Ovary (tissue), 9 donors: ENCODE results near the gene ATAD3B. TPM values are rescaled to one million over a fixed set of nuclear protein-coding genes. Genes with fewer than 3 reads are reported as not detected.

ENCODE experiments used
- polyA plus RNA-seq, 2 donors: library from polyadenylated mRNA; stranded (reverse); fragments of 200-250 nt in 1 of 2; fragments of 350-450 nt in 1 of 2; fragmentation: Illumina TruSeq in 1 of 2; extraction: RNeasy Lipid Tissue Mini Kit (QIAGEN cat#74804) in 1 of 2; gene quantifications; one replicate each; pipeline ENCODE4 v1.2.3, GENCODE V29; 2013 to 2014
- total RNA-seq, 7 donors: library from RNA; depleted of rRNA in 2 of 7; stranded (reverse); fragments of >200 nt in 2 of 7; fragmentation: NEBNext Ultra II Directional in 3 of 7; extraction: Animal tissue kit (Norgen Biotek cat#: 25700) in 3 of 7; gene quantifications; one replicate each; pipeline versions ENCODE4 v1.1.0 to v1.2.4, GENCODE V29; 2016 to 2023
- donor health status: DM: no; HTN: no; CAD: no; lungs with moderate emphysema.
- donor health status: DM: no; HTN: no; CAD: no.
- donor health status: Bipolar disorder and iron deficiency.
- donor health status: DM: yes; HTN: yes; CAD: no.
- donor health status: DM: no; HTN: no; CAD: no.
- donor health status: DM: yes; HTN: yes; CAD: no.

Gene ATAD3B
- total and polyA plus RNA-seq, 9 donors: 1.0 to 26.5 (median 19.1) TPM

Other genes with a start within 250 kb of the ATAD3B start
- 100 to 1,000 TPM in 4 of 7 donors, 10 to 100 TPM in 3; 57.1 to 145 (median 116) TPM for gene SDF4, start 239.8 kb upstream of the ATAD3B start, total RNA-seq
- gene SDF4, start 239.8 kb upstream of the ATAD3B start, polyA plus RNA-seq: 100 to 1,000 TPM in 1 of 2 donors, 10 to 100 TPM in 1; 32.5 to 128 TPM
- 10 to 100 TPM; 13.0 to 21.9 (median 18.0) TPM for gene B3GALT6, start 239.5 kb upstream of the ATAD3B start, total RNA-seq
- gene B3GALT6, start 239.5 kb upstream of the ATAD3B start, polyA plus RNA-seq: 1 to 10 TPM; 7.0 to 9.4 TPM
- 1 to 10 TPM in 5 of 7 donors, under 1 TPM in 2; 0.92 to 4.8 (median 1.5) TPM for gene C1QTNF12, start 225.0 kb upstream of the ATAD3B start, total RNA-seq
- gene C1QTNF12, start 225.0 kb upstream of the ATAD3B start, polyA plus RNA-seq: 1 to 10 TPM in 1 of 2 donors, not detected in 1; 1.2 TPM
- 10 to 100 TPM; 35.8 to 55.6 (median 49.3) TPM for gene UBE2J2, start 197.9 kb upstream of the ATAD3B start, total RNA-seq
- 10 to 100 TPM; 36.0 to 40.4 TPM for gene UBE2J2, start 197.9 kb upstream of the ATAD3B start, polyA plus RNA-seq
- 10 to 100 TPM in 1 of 7 donors, 1 to 10 TPM in 6; 6.3 to 10.2 (median 9.1) TPM for gene SCNN1D, start 191.3 kb upstream of the ATAD3B start, total RNA-seq
- 1 to 10 TPM in 1 of 2 donors, under 1 TPM in 1; 0.27 to 7.9 TPM for gene SCNN1D, start 191.3 kb upstream of the ATAD3B start, polyA plus RNA-seq
- gene ACAP3, start 163.8 kb upstream of the ATAD3B start, total RNA-seq: 10 to 100 TPM; 23.1 to 62.4 (median 46.4) TPM
- gene ACAP3, start 163.8 kb upstream of the ATAD3B start, polyA plus RNA-seq: 10 to 100 TPM in 1 of 2 donors, 1 to 10 TPM in 1; 3.5 to 33.4 TPM
- gene PUSL1, start 163.2 kb upstream of the ATAD3B start, total RNA-seq: 10 to 100 TPM; 12.5 to 27.6 (median 21.7) TPM
- gene PUSL1, start 163.2 kb upstream of the ATAD3B start, polyA plus RNA-seq: 10 to 100 TPM in 1 of 2 donors, under 1 TPM in 1; 0.18 to 14.7 TPM
- 100 to 1,000 TPM; 102 to 135 (median 109) TPM for gene INTS11, start 147.1 kb upstream of the ATAD3B start, total RNA-seq
- 100 to 1,000 TPM in 1 of 2 donors, 10 to 100 TPM in 1; 72.6 to 119 TPM for gene INTS11, start 147.1 kb upstream of the ATAD3B start, polyA plus RNA-seq
- gene CPTP, start 147.0 kb upstream of the ATAD3B start, total RNA-seq: 10 to 100 TPM; 13.8 to 21.0 (median 14.8) TPM
- 10 to 100 TPM in 1 of 2 donors, 1 to 10 TPM in 1; 2.4 to 18.3 TPM for gene CPTP, start 147.0 kb upstream of the ATAD3B start, polyA plus RNA-seq
- gene TAS1R3, start 140.5 kb upstream of the ATAD3B start, total RNA-seq: under 1 TPM in 6 of 7 donors, not detected in 1; 0.07 to 0.40 (median 0.23) TPM
- gene TAS1R3, start 140.5 kb upstream of the ATAD3B start, polyA plus RNA-seq: under 1 TPM in 1 of 2 donors, not detected in 1; 0.24 TPM
- 10 to 100 TPM; 38.0 to 85.2 (median 64.9) TPM for gene DVL1, start 122.3 kb upstream of the ATAD3B start, total RNA-seq
- gene DVL1, start 122.3 kb upstream of the ATAD3B start, polyA plus RNA-seq: 10 to 100 TPM in 1 of 2 donors, 1 to 10 TPM in 1; 2.1 to 51.2 TPM
- 100 to 1,000 TPM in 5 of 7 donors, 10 to 100 TPM in 2; 63.8 to 206 (median 131) TPM for gene MXRA8, start 113.2 kb upstream of the ATAD3B start, total RNA-seq
- 100 to 1,000 TPM in 1 of 2 donors, 10 to 100 TPM in 1; 40.3 to 193 TPM for gene MXRA8, start 113.2 kb upstream of the ATAD3B start, polyA plus RNA-seq
- 10 to 100 TPM; 63.7 to 94.0 (median 73.2) TPM for gene AURKAIP1, start 96.6 kb upstream of the ATAD3B start, total RNA-seq
- gene AURKAIP1, start 96.6 kb upstream of the ATAD3B start, polyA plus RNA-seq: 10 to 100 TPM in 1 of 2 donors, 1 to 10 TPM in 1; 6.0 to 81.3 TPM
- gene CCNL2, start 72.4 kb upstream of the ATAD3B start, total RNA-seq: 100 to 1,000 TPM; 159 to 245 (median 196) TPM
- 100 to 1,000 TPM in 1 of 2 donors, 10 to 100 TPM in 1; 71.1 to 217 TPM for gene CCNL2, start 72.4 kb upstream of the ATAD3B start, polyA plus RNA-seq
- 100 to 1,000 TPM in 1 of 7 donors, 10 to 100 TPM in 6; 79.9 to 130 (median 93.1) TPM for gene MRPL20, start 64.5 kb upstream of the ATAD3B start, total RNA-seq
- 100 to 1,000 TPM; 113 to 120 TPM for gene MRPL20, start 64.5 kb upstream of the ATAD3B start, polyA plus RNA-seq
- 10 to 100 TPM in 5 of 7 donors, 1 to 10 TPM in 2; 4.5 to 48.8 (median 16.4) TPM for gene ANKRD65, start 50.5 kb upstream of the ATAD3B start, total RNA-seq
- gene ANKRD65, start 50.5 kb upstream of the ATAD3B start, polyA plus RNA-seq: 10 to 100 TPM in 1 of 2 donors, 1 to 10 TPM in 1; 5.0 to 13.3 TPM
- gene VWA1, start 36.1 kb upstream of the ATAD3B start, total RNA-seq: 10 to 100 TPM; 11.1 to 73.5 (median 44.9) TPM
- 10 to 100 TPM in 1 of 2 donors, under 1 TPM in 1; 0.20 to 14.2 TPM for gene VWA1, start 36.1 kb upstream of the ATAD3B start, polyA plus RNA-seq
- 1 to 10 TPM in 6 of 7 donors, under 1 TPM in 1; 0.53 to 5.3 (median 3.6) TPM for gene ATAD3C, start 22.1 kb upstream of the ATAD3B start, total RNA-seq
- gene ATAD3C, start 22.1 kb upstream of the ATAD3B start, polyA plus RNA-seq: 1 to 10 TPM in 1 of 2 donors, under 1 TPM in 1; 0.83 to 4.3 TPM
- gene ATAD3A, start 40.4 kb downstream of the ATAD3B start, total RNA-seq: 10 to 100 TPM in 6 of 7 donors, 1 to 10 TPM in 1; 7.6 to 23.9 (median 17.8) TPM
- gene ATAD3A, start 40.4 kb downstream of the ATAD3B start, polyA plus RNA-seq: 10 to 100 TPM in 1 of 2 donors, 1 to 10 TPM in 1; 2.8 to 11.0 TPM
- 10 to 100 TPM in 3 of 7 donors, 1 to 10 TPM in 4; 6.2 to 20.8 (median 9.9) TPM for gene TMEM240, start 68.9 kb downstream of the ATAD3B start, total RNA-seq
- gene TMEM240, start 68.9 kb downstream of the ATAD3B start, polyA plus RNA-seq: 10 to 100 TPM in 1 of 2 donors, not detected in 1; 30.3 TPM
- 100 to 1,000 TPM in 6 of 7 donors, 10 to 100 TPM in 1; 91.9 to 119 (median 113) TPM for gene SSU72, start 103.1 kb downstream of the ATAD3B start, total RNA-seq
- gene SSU72, start 103.1 kb downstream of the ATAD3B start, polyA plus RNA-seq: 100 to 1,000 TPM in 1 of 2 donors, 10 to 100 TPM in 1; 72.3 to 107 TPM
- 1 to 10 TPM in 5 of 7 donors, under 1 TPM in 2; 0.33 to 3.2 (median 2.0) TPM for gene FNDC10, start 128.4 kb downstream of the ATAD3B start, total RNA-seq
- gene FNDC10, start 128.4 kb downstream of the ATAD3B start, polyA plus RNA-seq: 1 to 10 TPM in 1 of 2 donors, not detected in 1; 1.5 TPM
- gene MIB2, start 143.7 kb downstream of the ATAD3B start, total RNA-seq: 100 to 1,000 TPM in 2 of 7 donors, 10 to 100 TPM in 5; 68.8 to 110 (median 81.6) TPM
- gene MIB2, start 143.7 kb downstream of the ATAD3B start, polyA plus RNA-seq: 10 to 100 TPM in 1 of 2 donors, 1 to 10 TPM in 1; 1.8 to 71.1 TPM
- 100 to 1,000 TPM in 3 of 7 donors, 10 to 100 TPM in 4; 25.4 to 128 (median 84.8) TPM for gene MMP23B, start 160.4 kb downstream of the ATAD3B start, total RNA-seq
- 10 to 100 TPM in 1 of 2 donors, under 1 TPM in 1; 0.88 to 32.9 TPM for gene MMP23B, start 160.4 kb downstream of the ATAD3B start, polyA plus RNA-seq
- gene CDK11B, start 187.2 kb downstream of the ATAD3B start, total RNA-seq: 10 to 100 TPM; 12.8 to 28.0 (median 21.3) TPM
- 10 to 100 TPM; 30.1 to 34.5 TPM for gene CDK11B, start 187.2 kb downstream of the ATAD3B start, polyA plus RNA-seq
- gene SLC35E2B, start 221.0 kb downstream of the ATAD3B start, total RNA-seq: 10 to 100 TPM; 30.0 to 59.2 (median 45.0) TPM
- gene SLC35E2B, start 221.0 kb downstream of the ATAD3B start, polyA plus RNA-seq: 10 to 100 TPM; 24.7 to 38.2 TPM